VCaP (cell line): Measurements from ENCODE around the gene TCEAL2.
"Not testable (repeated sequence)": the region's sequence is repeated elsewhere in the genome, so short reads cannot be mapped to it uniquely, and the experiment has no call there.

Experiments
- H3K27ac ChIP-seq: fragments of 450-650 bp; 2 replicates; pipeline ENCODE4 v1.5.1; 2017
- TF ChIP-seq, protein P1 (sequence below): fragments of 450-650 bp; conservative IDR thresholded peaks from 2 replicates; pipeline ENCODE4 v1.5.1; 2017; ENCODE audit warnings: mild to moderate bottlenecking, moderate library complexity

Gene TCEAL2

DNA sequence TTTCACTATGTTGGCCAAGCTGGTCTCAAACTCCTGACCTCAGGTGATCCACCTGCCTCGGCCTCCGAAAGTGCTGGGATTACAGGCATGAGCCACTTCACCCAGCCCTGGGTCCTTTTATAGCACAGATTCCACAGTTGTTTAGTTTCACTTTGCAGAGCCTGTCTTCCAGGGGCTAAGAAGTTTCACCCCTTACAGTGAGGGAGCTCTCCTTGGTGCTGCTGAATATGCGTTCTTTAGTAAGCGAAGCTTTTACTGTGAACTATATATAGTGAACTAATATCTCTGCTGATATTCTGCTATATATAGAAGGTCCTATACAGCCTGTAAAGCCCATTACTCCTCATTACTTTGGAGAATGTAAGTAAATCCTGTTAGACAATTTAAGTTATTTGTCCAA, 12.6 kb downstream of the TCEAL2 start:
- no peak overlapping the region for H3K27ac ChIP-seq
- TF ChIP-seq, protein P1, sequence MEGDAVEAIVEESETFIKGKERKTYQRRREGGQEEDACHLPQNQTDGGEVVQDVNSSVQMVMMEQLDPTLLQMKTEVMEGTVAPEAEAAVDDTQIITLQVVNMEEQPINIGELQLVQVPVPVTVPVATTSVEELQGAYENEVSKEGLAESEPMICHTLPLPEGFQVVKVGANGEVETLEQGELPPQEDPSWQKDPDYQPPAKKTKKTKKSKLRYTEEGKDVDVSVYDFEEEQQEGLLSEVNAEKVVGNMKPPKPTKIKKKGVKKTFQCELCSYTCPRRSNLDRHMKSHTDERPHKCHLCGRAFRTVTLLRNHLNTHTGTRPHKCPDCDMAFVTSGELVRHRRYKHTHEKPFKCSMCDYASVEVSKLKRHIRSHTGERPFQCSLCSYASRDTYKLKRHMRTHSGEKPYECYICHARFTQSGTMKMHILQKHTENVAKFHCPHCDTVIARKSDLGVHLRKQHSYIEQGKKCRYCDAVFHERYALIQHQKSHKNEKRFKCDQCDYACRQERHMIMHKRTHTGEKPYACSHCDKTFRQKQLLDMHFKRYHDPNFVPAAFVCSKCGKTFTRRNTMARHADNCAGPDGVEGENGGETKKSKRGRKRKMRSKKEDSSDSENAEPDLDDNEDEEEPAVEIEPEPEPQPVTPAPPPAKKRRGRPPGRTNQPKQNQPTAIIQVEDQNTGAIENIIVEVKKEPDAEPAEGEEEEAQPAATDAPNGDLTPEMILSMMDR: no peak

DNA sequence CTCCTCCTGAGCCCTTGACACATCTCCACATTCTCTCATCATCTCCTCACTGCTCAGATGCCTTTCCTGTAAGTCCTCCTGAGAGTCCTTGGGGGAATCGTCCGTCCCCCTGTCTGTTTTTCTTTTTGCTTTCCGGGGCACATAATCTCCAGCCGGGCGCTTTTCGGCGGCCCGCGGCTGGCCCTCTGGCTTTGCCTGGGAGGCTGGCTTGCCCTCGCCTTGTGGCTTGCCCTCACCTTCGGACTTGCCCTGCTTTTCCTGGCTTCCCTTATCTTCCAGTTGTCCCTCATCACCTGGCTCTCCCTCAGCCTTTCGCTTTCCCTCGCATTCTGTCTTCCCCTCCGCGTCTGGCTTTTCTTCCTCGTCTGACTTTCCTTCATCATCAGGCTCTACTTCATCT, 15.4 kb downstream of the TCEAL2 start:
- H3K27ac ChIP-seq: not testable (repeated sequence)

DNA sequence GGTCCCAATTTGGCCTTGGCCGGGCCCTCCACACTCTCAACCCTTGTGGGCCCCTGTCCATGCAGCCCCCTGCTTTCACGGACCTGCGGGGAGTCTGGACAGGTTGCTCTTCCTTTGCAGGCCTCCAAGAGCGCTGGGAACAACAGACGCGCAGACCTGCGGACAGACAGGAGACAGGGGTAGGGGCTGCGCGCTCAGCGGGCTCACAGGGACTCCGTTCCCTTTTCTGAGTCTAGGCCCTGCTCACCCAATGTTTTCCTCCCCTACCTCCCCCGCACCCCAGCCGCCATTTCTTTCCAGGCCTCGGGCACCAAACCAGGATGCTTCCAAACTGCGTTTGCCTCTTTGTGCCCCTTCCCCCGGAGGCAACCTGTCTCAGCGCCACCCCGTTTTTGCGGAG, 16.2 kb downstream of the TCEAL2 start:
- H3K27ac ChIP-seq: not testable (repeated sequence)

DNA sequence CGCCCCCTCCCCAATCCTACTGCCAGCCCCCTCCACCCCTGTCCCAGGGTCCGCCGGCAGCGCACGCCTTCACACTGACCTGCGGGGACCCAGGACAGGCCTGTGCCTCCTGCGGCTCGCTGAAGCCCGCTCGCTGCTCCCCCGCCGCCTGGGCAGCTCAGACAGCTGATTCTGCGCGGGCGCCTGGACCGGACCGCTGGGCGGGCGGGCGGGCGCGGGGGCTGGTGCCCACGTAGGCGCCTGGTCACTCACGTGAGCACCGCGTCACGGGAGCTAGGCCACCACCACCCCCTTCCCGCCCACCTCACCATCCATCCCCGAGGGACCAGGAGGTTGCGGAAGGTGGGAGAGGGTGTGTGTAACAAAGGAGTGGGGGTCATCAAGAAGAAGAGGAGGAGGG, 16.8 kb downstream of the TCEAL2 start, which contains the start of gene TCEAL6:
TSS of gene TCEAL6 (minus strand) at position 208 of the 400 bp plus-strand sequence.
- H3K27ac ChIP-seq: not testable (repeated sequence)

DNA sequence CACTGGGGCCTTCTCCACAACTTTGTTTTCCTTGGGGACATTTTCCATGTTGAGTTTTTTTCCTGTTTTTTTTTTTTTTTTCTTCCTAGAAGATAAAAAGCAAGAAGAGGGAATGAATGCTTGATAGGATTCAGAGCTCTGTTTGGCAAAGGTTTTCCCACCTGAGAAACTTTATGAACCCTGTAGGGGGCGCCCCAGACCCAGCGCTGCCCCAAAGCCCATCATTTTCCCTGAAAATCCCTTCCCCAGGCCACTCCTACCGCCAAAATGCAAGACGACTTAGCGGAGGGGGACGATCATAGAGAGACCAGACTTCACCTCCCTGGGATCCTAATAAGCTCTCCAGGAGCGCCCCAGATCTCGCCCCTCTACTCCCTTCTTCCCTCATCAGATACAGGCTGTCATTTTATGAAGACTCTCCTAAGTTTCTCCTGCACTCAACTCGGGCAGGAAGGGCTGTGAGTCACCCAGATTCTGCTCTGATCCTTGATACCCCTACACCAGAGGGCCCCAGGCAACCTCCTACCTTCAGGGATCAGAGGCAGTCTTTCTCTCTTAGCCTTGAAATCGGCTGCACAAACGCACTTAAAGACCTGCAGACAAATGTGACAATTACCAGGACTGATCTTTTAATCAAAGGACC, 28.9 kb downstream of the TCEAL2 start:
- no peak overlapping the region for H3K27ac ChIP-seq

DNA sequence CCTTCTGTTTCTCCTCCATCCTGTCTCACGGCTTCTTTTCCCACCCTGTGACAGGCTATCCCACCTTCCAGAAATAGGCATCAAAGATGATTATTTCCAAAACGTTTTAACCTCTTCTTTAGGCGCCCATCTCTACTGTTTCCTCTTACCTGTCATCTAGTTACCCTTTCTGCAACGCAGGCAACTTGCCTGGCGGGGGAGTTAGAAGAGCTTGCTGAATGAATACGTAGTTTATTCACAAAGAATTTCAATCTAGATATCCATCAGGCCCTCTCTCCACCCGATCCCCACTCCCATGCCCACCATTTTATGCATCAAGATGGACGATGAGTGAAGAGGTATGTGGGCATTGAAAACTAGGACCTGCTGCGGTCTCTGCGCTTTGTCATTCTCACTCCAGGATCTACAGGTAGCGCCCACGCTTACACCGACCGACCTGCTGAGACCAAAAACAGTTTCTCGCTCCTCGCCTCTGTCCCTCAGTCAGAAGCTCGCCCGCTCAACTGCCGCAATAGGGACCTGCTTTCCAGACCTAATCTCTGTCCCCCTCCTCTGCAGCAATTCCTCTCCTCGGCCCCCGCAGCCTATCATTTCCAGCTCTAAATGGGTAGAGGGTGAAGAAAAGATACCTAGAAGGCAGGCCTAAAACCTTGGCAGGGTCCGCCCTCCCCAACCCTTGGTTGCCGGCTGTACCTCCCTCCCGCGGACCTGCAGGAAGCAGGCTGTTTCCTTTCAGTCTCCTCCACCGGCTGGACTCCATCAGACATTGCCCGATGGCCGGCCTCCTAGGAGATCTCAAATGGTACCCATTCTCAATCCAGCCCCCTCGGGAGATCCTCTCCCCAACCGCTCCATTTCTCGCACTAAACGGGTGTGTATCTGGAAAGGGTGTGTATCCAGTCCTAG, 29.7 kb downstream of the TCEAL2 start:
- H3K27ac ChIP-seq: no peak overlapping the region
- TF ChIP-seq, protein P1: no peak

More for the DNA sequence above, 28.9 kb downstream of the TCEAL2 start:
- TF ChIP-seq, protein P1: no peak

DNA sequence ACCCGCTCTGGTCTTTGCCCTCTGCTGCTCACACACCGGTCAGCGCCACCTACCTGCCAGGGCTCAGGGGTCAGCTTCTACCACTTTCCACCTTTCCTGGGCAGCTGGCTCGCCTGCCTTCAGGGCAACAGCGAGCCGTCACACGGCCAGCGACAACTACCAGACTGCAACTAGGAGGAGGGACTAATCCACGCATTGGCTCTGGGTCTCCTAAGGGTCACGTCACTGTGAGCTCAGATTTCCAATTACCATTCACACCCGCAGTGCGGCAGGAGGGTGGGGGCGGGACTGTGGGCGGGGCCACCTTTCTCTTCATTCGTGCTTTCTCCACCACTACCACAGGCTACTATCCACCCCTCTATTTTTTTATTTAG, 30.3 kb downstream of the TCEAL2 start, which contains the start of gene BEX5:
TSS of gene BEX5 (minus strand) at position 172 of the 374 bp plus-strand sequence. CDS start 1,712 bp downstream, outside the sequence.
- TF ChIP-seq, protein P1: no peak
- H3K27ac ChIP-seq: no peak within 1 kb of the TSS
